WTC11 (cell line): Measurements from ENCODE around the gene POLR2L. TPM values are rescaled to one million over a fixed set of nuclear protein-coding genes. Genes with fewer than 3 reads are reported as not detected.
A peak's percentile ranks its signal among the peaks of the same experiment; 100 is the strongest.

Source experiments
- ATAC-seq: fragments of 200-7000 bp; cut with Tn5 transposase; 2 replicates; pipeline ENCODE4 v1.10.0; 2021; ENCODE audit warnings: mild to moderate bottlenecking, moderate library complexity
- CTCF ChIA-PET: fragments of 300-600 bp; sonication (Branson Sonifier 250); formaldehyde crosslinking; loops from one replicate; lab custom pipeline; 2021; ENCODE audit warnings: antibody characterized with exemption; lab: Charles Lee
- POLR2A ChIA-PET: fragments of 350-600 bp; sonication (Branson Sonifier 250); formaldehyde crosslinking; loops from one replicate; lab custom pipeline; 2021; ENCODE audit warnings: antibody characterized with exemption; lab: Charles Lee
- DNase-seq: peaks from one replicate; pipeline ENCODE4 v3.0.0; 2021; ENCODE audit warnings: low spot score
- H3K27ac Mint-ChIP-seq: 2 replicates; pipeline ENCODE4 v1.8.0; 2021; ENCODE audit warnings: mixed read lengths
- H3K27me3 Mint-ChIP-seq: 2 replicates; pipeline ENCODE4 v1.8.0; 2021; ENCODE audit warnings: low read depth, mild to moderate bottlenecking, moderate library complexity, mixed read lengths
- H3K36me3 Mint-ChIP-seq: 2 replicates; pipeline ENCODE4 v1.8.0; 2021; ENCODE audit warnings: mixed read lengths
- H3K4me1 Mint-ChIP-seq: 2 replicates; pipeline ENCODE4 v1.8.0; 2022; ENCODE audit warnings: mixed read lengths
- H3K4me3 Mint-ChIP-seq: 2 replicates; pipeline ENCODE4 v1.8.0; 2021; ENCODE audit warnings: mild to moderate bottlenecking, moderate library complexity, mixed read lengths
- H3K9me3 Mint-ChIP-seq: 2 replicates; pipeline ENCODE4 v1.8.0; 2021; ENCODE audit warnings: mixed read lengths
- ATF1 ChIP-seq: sonication (generic); formaldehyde crosslinking; IDR thresholded peaks from 2 replicates; pipeline ENCODE4 v1.8.1; 2023; ENCODE audit warnings: mild to moderate bottlenecking, moderate library complexity, missing genetic modification reagents
- ATF2 ChIP-seq: sonication (generic); formaldehyde crosslinking; IDR thresholded peaks from 2 replicates; pipeline ENCODE4 v1.8.1; 2022; ENCODE audit warnings: low read depth, missing genetic modification reagents, borderline replicate concordance
- CBFB ChIP-seq: sonication (generic); formaldehyde crosslinking; IDR thresholded peaks from 2 replicates; pipeline ENCODE4 v1.8.1; 2022; ENCODE audit warnings: mild to moderate bottlenecking, low read depth, missing genetic modification reagents
- ESRRA ChIP-seq: sonication (generic); formaldehyde crosslinking; IDR thresholded peaks from 2 replicates; pipeline ENCODE4 v1.8.1; 2022; ENCODE audit warnings: mild to moderate bottlenecking, missing genetic modification reagents, borderline replicate concordance
- FOXJ3 ChIP-seq: sonication (generic); formaldehyde crosslinking; IDR thresholded peaks from 2 replicates; pipeline ENCODE4 v1.9.0; 2021; ENCODE audit warnings: missing genetic modification reagents, mild to moderate bottlenecking, borderline replicate concordance
- GABPB1 ChIP-seq: sonication (generic); formaldehyde crosslinking; IDR thresholded peaks from 2 replicates; pipeline ENCODE4 v1.8.1; 2023; ENCODE audit warnings: mild to moderate bottlenecking, missing genetic modification reagents
- GTF2I ChIP-seq: fragments of 250-450 bp; sonication (Bioruptor Pico); conservative IDR thresholded peaks from 2 replicates; pipeline ENCODE4 v1.4.0; 2021; ENCODE audit warnings: mild to moderate bottlenecking
- HMGA2 ChIP-seq: fragments of 250-450 bp; sonication (Bioruptor Pico); IDR thresholded peaks from 2 replicates; pipeline ENCODE4 v1.4.0; 2021; ENCODE audit warnings: mild to moderate bottlenecking, moderate library complexity
- KAT7 ChIP-seq: sonication (generic); formaldehyde crosslinking; IDR thresholded peaks from 2 replicates; pipeline ENCODE4 v1.8.1; 2023; ENCODE audit warnings: missing genetic modification reagents, mild to moderate bottlenecking, borderline replicate concordance
- MYBL2 ChIP-seq: sonication (generic); formaldehyde crosslinking; IDR thresholded peaks from 2 replicates; pipeline ENCODE4 v1.8.1; 2023; ENCODE audit warnings: mild to moderate bottlenecking, moderate library complexity, missing genetic modification reagents
- OVOL2 ChIP-seq: fragments of 250-450 bp; sonication (Bioruptor Pico); IDR thresholded peaks from 2 replicates; pipeline ENCODE4 v1.9.0; 2021; ENCODE audit warnings: mild to moderate bottlenecking, borderline replicate concordance
- PRRX2 ChIP-seq: fragments of 250-450 bp; sonication (Bioruptor Pico); IDR thresholded peaks from 2 replicates; pipeline ENCODE4 v1.8.0; 2021; ENCODE audit warnings: mild to moderate bottlenecking
- SMAD3 ChIP-seq: sonication (generic); formaldehyde crosslinking; IDR thresholded peaks from 2 replicates; pipeline ENCODE4 v1.8.0; 2022; ENCODE audit warnings: missing genetic modification reagents, mild to moderate bottlenecking, borderline replicate concordance
- SOX15 ChIP-seq: fragments of 250-450 bp; sonication (Bioruptor Pico); IDR thresholded peaks from 2 replicates; pipeline ENCODE4 v1.9.0; 2021; ENCODE audit warnings: mild to moderate bottlenecking
- ZBTB21 ChIP-seq: sonication (generic); formaldehyde crosslinking; IDR thresholded peaks from 2 replicates; pipeline ENCODE4 v1.8.1; 2023; ENCODE audit warnings: mild to moderate bottlenecking, missing genetic modification reagents, borderline replicate concordance
- ZNF219 ChIP-seq: sonication (generic); formaldehyde crosslinking; IDR thresholded peaks from 2 replicates; pipeline ENCODE4 v1.8.0; 2023; ENCODE audit warnings: missing genetic modification reagents, mild to moderate bottlenecking, borderline replicate concordance
- ZNF317 ChIP-seq: sonication (generic); formaldehyde crosslinking; IDR thresholded peaks from 2 replicates; pipeline ENCODE4 v1.8.1; 2023; ENCODE audit warnings: low read depth, mild to moderate bottlenecking, moderate library complexity, missing genetic modification reagents, borderline replicate concordance
- ZSCAN18 ChIP-seq: fragments of 250-450 bp; sonication (Bioruptor Pico); IDR thresholded peaks from 2 replicates; pipeline ENCODE4 v2.1.2; 2022; ENCODE audit warnings: mild to moderate bottlenecking, moderate library complexity
- total RNA-seq: library from RNA; stranded (reverse); gene quantifications from 3 replicates; pipeline ENCODE4 v1.2.3, GENCODE V29; 2021
- TF ChIP-seq, protein P1 (sequence below): sonication (generic); formaldehyde crosslinking; IDR thresholded peaks from 2 replicates; pipeline ENCODE4 v1.8.0; 2022; ENCODE audit warnings: mild to moderate bottlenecking, missing genetic modification reagents
- TF ChIP-seq, protein P2 (sequence below): fragments of 250-450 bp; sonication (Bioruptor Pico); IDR thresholded peaks from 2 replicates; pipeline ENCODE4 v1.9.0; 2021; ENCODE audit warnings: mild to moderate bottlenecking, borderline replicate concordance

Gene POLR2L
- total RNA-seq, 1 experiment from 2014 or later: 152 TPM

GRCh38 chr11:867856-868358 is 25.6 kb upstream of the POLR2L start:
- DNase-seq (no peak), ATAC-seq (no peak)
- H3K36me3 Mint-ChIP-seq: no peaks in the 10 kb centered on the region
- no peaks in the 10 kb centered on the region for H3K9me3 Mint-ChIP-seq
- H3K4me1 Mint-ChIP-seq: peaks cover 10% of the 10 kb centered on the region
- no peaks in the 10 kb centered on the region for H3K27me3 Mint-ChIP-seq
- POLR2A ChIA-PET: interaction anchor here (1.0 kb wide), 1 partner anchor 24 kb away, joined by 6 read pairs; no protein-coding TSS in a partner anchor
- CTCF ChIA-PET: interaction anchor here (0.6 to 1.8 kb wide), 8 partner anchors 11 to 184 kb away, joined by 3 to 6 read pairs (median 5); no protein-coding TSS in a partner anchor
- TF ChIP-seq OVOL2 (no peak), ESRRA (no peak), GTF2I (CRISPR knock-in tag) (no peak), ZNF219 (CRISPR knock-in tag) (no peak), GABPB1 (CRISPR knock-in tag) (no peak), SMAD3 (CRISPR knock-in tag) (no peak), ZNF317 (CRISPR knock-in tag) (no peak), HMGA2 (CRISPR knock-in tag) (no peak), ATF2 (CRISPR knock-in tag) (no peak), KAT7 (CRISPR knock-in tag) (no peak), FOXJ3 (CRISPR knock-in tag) (no peak), CBFB (CRISPR knock-in tag) (no peak), ZBTB21 (CRISPR knock-in tag) (no peak), SOX15 (CRISPR knock-in tag) (no peak)
- TF ChIP-seq, protein P1, sequence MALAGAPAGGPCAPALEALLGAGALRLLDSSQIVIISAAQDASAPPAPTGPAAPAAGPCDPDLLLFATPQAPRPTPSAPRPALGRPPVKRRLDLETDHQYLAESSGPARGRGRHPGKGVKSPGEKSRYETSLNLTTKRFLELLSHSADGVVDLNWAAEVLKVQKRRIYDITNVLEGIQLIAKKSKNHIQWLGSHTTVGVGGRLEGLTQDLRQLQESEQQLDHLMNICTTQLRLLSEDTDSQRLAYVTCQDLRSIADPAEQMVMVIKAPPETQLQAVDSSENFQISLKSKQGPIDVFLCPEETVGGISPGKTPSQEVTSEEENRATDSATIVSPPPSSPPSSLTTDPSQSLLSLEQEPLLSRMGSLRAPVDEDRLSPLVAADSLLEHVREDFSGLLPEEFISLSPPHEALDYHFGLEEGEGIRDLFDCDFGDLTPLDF (CRISPR knock-in tag): no peak
- TF ChIP-seq, protein P2, sequence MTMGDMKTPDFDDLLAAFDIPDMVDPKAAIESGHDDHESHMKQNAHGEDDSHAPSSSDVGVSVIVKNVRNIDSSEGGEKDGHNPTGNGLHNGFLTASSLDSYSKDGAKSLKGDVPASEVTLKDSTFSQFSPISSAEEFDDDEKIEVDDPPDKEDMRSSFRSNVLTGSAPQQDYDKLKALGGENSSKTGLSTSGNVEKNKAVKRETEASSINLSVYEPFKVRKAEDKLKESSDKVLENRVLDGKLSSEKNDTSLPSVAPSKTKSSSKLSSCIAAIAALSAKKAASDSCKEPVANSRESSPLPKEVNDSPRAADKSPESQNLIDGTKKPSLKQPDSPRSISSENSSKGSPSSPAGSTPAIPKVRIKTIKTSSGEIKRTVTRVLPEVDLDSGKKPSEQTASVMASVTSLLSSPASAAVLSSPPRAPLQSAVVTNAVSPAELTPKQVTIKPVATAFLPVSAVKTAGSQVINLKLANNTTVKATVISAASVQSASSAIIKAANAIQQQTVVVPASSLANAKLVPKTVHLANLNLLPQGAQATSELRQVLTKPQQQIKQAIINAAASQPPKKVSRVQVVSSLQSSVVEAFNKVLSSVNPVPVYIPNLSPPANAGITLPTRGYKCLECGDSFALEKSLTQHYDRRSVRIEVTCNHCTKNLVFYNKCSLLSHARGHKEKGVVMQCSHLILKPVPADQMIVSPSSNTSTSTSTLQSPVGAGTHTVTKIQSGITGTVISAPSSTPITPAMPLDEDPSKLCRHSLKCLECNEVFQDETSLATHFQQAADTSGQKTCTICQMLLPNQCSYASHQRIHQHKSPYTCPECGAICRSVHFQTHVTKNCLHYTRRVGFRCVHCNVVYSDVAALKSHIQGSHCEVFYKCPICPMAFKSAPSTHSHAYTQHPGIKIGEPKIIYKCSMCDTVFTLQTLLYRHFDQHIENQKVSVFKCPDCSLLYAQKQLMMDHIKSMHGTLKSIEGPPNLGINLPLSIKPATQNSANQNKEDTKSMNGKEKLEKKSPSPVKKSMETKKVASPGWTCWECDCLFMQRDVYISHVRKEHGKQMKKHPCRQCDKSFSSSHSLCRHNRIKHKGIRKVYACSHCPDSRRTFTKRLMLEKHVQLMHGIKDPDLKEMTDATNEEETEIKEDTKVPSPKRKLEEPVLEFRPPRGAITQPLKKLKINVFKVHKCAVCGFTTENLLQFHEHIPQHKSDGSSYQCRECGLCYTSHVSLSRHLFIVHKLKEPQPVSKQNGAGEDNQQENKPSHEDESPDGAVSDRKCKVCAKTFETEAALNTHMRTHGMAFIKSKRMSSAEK (CRISPR knock-in tag): no peak
- no peak overlapping the region for H3K27ac Mint-ChIP-seq
- H3K4me3 Mint-ChIP-seq: no peak overlapping the region

DNA sequence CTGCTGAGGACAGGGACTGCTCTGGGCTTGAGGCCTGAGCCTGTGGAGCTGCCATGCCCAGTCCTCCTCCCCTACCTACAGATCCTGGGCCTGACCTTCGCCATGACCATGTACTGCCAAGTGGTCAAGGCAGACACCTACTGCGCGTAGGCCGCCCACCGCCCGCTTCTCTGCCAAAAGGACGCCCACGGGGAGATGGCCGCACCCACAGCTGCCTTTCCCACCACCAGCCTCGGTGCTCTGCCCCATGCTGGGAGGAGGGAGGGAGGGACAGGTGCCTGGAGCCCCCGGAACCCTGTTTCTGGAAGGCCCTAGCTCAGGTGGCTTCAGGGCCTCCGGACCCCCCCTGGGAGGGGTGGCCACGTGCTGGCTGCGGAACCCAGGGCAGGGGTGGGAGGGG is 24.2 kb upstream of the POLR2L start:
- TF ChIP-seq PRRX2 (CRISPR knock-in tag) (0 out of 2 replicates have a peak, but pooled peaks have one; percentile 24), ZBTB21 (CRISPR knock-in tag) (no peak), ATF1 (CRISPR knock-in tag) (no peak), ZSCAN18 (CRISPR knock-in tag) (no peak), MYBL2 (CRISPR knock-in tag) (no peak)
- ATAC-seq (no peak), DNase-seq (no peak)
- ChIA-PET CTCF (interaction anchor here (1.8 kb wide), 1 partner anchor 185 kb away, joined by 5 read pairs; no protein-coding TSS in a partner anchor), POLR2A (no interaction called here)
- Mint-ChIP-seq H3K4me3 (no peak overlapping the region), H3K36me3 (no peaks in the 10 kb centered on the region), H3K9me3 (no peaks in the 10 kb centered on the region), H3K27me3 (no peaks in the 10 kb centered on the region), H3K4me1 (peaks cover 22% of the 10 kb centered on the region), H3K27ac (no peak overlapping the region)
